ENCODE results near the gene BAZ2B. TPM values are rescaled to one million over a fixed set of nuclear protein-coding genes. Genes with fewer than 3 reads are reported as not detected.
"Not testable (repeated sequence)": the region's sequence is repeated elsewhere in the genome, so short reads cannot be mapped to it uniquely, and the experiment has no call there.

The BAZ2B gene
- total RNA-seq, 1 donor from 2014 or later, result 55.6 TPM

GRCh38 chr2:159427048-159427447, 189.3 kb downstream of the BAZ2B start:
- DNase-seq (ENCODE audit: low spot score), result no peak

GRCh38 chr2:159419403-159419802, 196.9 kb downstream of the BAZ2B start:
- no peak for DNase-seq (ENCODE audit: low spot score)

GRCh38 chr2:159411460-159411859, 204.9 kb downstream of the BAZ2B start:
- no peak for DNase-seq (ENCODE audit: low spot score)

- DNase-seq (ENCODE audit: low spot score), result no peak
Measured at GRCh38 chr2:159410276-159410675, 206.1 kb downstream of the BAZ2B start.

- no peak for DNase-seq (ENCODE audit: low spot score)
Measured at GRCh38 chr2:159409116-159409800, 207.1 kb downstream of the BAZ2B start.

GRCh38 chr2:159402790-159403189, 213.6 kb downstream of the BAZ2B start:
- no peak for DNase-seq (ENCODE audit: low spot score)

- not testable (repeated sequence) for DNase-seq (ENCODE audit: low spot score)
Measured at GRCh38 chr2:159402160-159402559, 214.2 kb downstream of the BAZ2B start.

GRCh38 chr2:159399716-159400415, 216.5 kb downstream of the BAZ2B start:
- DNase-seq (ENCODE audit: low spot score), result no peak

- DNase-seq (ENCODE audit: low spot score), result no peak
Measured at GRCh38 chr2:159396799-159397198, 219.5 kb downstream of the BAZ2B start.

GRCh38 chr2:159382447-159383028, 233.8 kb downstream of the BAZ2B start:
- no peak for DNase-seq (ENCODE audit: low spot score)

- DNase-seq (ENCODE audit: low spot score), result no peak
Measured at GRCh38 chr2:159381574-159381973, 234.8 kb downstream of the BAZ2B start.

- no peak for DNase-seq (ENCODE audit: low spot score)
Measured at GRCh38 chr2:159380685-159381239, 235.6 kb downstream of the BAZ2B start.

GRCh38 chr2:159379181-159379580, 237.2 kb downstream of the BAZ2B start:
- DNase-seq (ENCODE audit: low spot score), result no peak

GRCh38 chr2:159375241-159375640, 241.1 kb downstream of the BAZ2B start:
- no peak for DNase-seq (ENCODE audit: low spot score)

GRCh38 chr2:159371506-159371905, 244.8 kb downstream of the BAZ2B start:
- DNase-seq (ENCODE audit: low spot score), result no peak

GRCh38 chr2:159366538-159366937, 249.8 kb downstream of the BAZ2B start:
- no peak for DNase-seq (ENCODE audit: low spot score)

GRCh38 chr2:159362816-159363251, 253.5 kb downstream of the BAZ2B start:
- DNase-seq (ENCODE audit: low spot score), result no peak

- DNase-seq (ENCODE audit: low spot score), result no peak
Measured at GRCh38 chr2:159362094-159362493, 254.3 kb downstream of the BAZ2B start.

- not testable (repeated sequence) for DNase-seq (ENCODE audit: low spot score)
Measured at GRCh38 chr2:159361603-159362002, 254.7 kb downstream of the BAZ2B start.

- DNase-seq (ENCODE audit: low spot score), result no peak
Measured at GRCh38 chr2:159356053-159356554, 260.2 kb downstream of the BAZ2B start.

GRCh38 chr2:159351977-159352376, 264.4 kb downstream of the BAZ2B start:
- no peak for DNase-seq (ENCODE audit: low spot score)

Measured in mesenteric fat pad (tissue), 1 donor.